ENCODE measurements around the gene PAX8.
"Not testable (repeated sequence)": the region's sequence is repeated elsewhere in the genome, so short reads cannot be mapped to it uniquely, and the experiment has no call there.

Gene PAX8

GRCh38 chr2:113278742-113279139, at the start of gene PAX8:
PAX8 (minus strand) TSS chr2:113278921; CDS start chr2:113278394, 527 bp downstream.
- Mint-ChIP-seq H3K4me3 (no peak within 1 kb of the TSS), H3K9me3 (no peaks in the 10 kb centered on the region), H3K36me3 (ENCODE audit: insufficient read depth) (peaks cover 1% of the 10 kb centered on the region), H3K4me1 (no peaks in the 10 kb centered on the region), H3K27me3 (peaks cover 58% of the 10 kb centered on the region), H3K27ac (ENCODE audit: low read depth) (no peak within 1 kb of the TSS)
- DNase-seq (ENCODE audit: low spot score in 2 of 2) (no peak), ATAC-seq (replicated peaks; ENCODE audit: extremely low read depth, poor library complexity, severe bottlenecking) (no peak)

GRCh38 chr2:113328043-113328442, 49.3 kb upstream of the PAX8 start:
- Mint-ChIP-seq H3K9me3 (no peaks in the 10 kb centered on the region), H3K27ac (ENCODE audit: low read depth) (no peak overlapping the region), H3K36me3 (ENCODE audit: insufficient read depth) (peaks cover 3% of the 10 kb centered on the region), H3K4me3 (no peak overlapping the region), H3K4me1 (peaks cover 5% of the 10 kb centered on the region), H3K27me3 (peaks cover 59% of the 10 kb centered on the region)
- ATAC-seq (replicated peaks; ENCODE audit: extremely low read depth, poor library complexity, severe bottlenecking) (no peak), DNase-seq (ENCODE audit: low spot score in 2 of 2) (no peak)

- H3K27ac Mint-ChIP-seq (ENCODE audit: low read depth); DNase-seq (ENCODE audit: low spot score in 2 of 2); ATAC-seq (replicated peaks; ENCODE audit: extremely low read depth, poor library complexity, severe bottlenecking); H3K36me3 Mint-ChIP-seq (ENCODE audit: insufficient read depth); H3K4me1 Mint-ChIP-seq; H3K9me3 Mint-ChIP-seq: not testable (repeated sequence)
- Mint-ChIP-seq H3K27me3 (peaks cover 75% of the 10 kb centered on the region), H3K4me3 (peak overlapping the region; percentile 27)
These were observed 46.5 kb upstream of the PAX8 start for GRCh38 chr2:113325161-113325731.

- DNase-seq (ENCODE audit: low spot score in 2 of 2), result no peak
- Mint-ChIP-seq H3K4me1 (peaks cover 5% of the 10 kb centered on the region), H3K9me3 (no peaks in the 10 kb centered on the region), H3K36me3 (ENCODE audit: insufficient read depth) (peaks cover 3% of the 10 kb centered on the region), H3K27me3 (peaks cover 71% of the 10 kb centered on the region), H3K4me3 (peak overlapping the region; percentile 27), H3K27ac (ENCODE audit: low read depth) (peak overlapping the region; percentile 48)
- no peak for ATAC-seq (replicated peaks; ENCODE audit: extremely low read depth, poor library complexity, severe bottlenecking)
These were observed 46.0 kb upstream of the PAX8 start for GRCh38 chr2:113324684-113325160.

- H3K4me1 Mint-ChIP-seq; H3K27ac Mint-ChIP-seq (ENCODE audit: low read depth); H3K9me3 Mint-ChIP-seq; H3K4me3 Mint-ChIP-seq; H3K36me3 Mint-ChIP-seq (ENCODE audit: insufficient read depth); ATAC-seq (replicated peaks; ENCODE audit: extremely low read depth, poor library complexity, severe bottlenecking); DNase-seq (ENCODE audit: low spot score in 2 of 2): not testable (repeated sequence)
- H3K27me3 Mint-ChIP-seq, result peaks cover 62% of the 10 kb centered on the region
These were observed 44.4 kb upstream of the PAX8 start for GRCh38 chr2:113323129-113323528.

GRCh38 chr2:113320106-113320505, 41.4 kb upstream of the PAX8 start:
- H3K4me3 Mint-ChIP-seq; H3K4me1 Mint-ChIP-seq; DNase-seq (ENCODE audit: low spot score in 2 of 2); H3K27ac Mint-ChIP-seq (ENCODE audit: low read depth); H3K9me3 Mint-ChIP-seq; H3K36me3 Mint-ChIP-seq (ENCODE audit: insufficient read depth); ATAC-seq (replicated peaks; ENCODE audit: extremely low read depth, poor library complexity, severe bottlenecking): not testable (repeated sequence)
- peaks cover 66% of the 10 kb centered on the region for H3K27me3 Mint-ChIP-seq

GRCh38 chr2:113318941-113319340, 40.2 kb upstream of the PAX8 start:
- not testable (repeated sequence) for H3K9me3 Mint-ChIP-seq; DNase-seq (ENCODE audit: low spot score in 2 of 2); H3K4me1 Mint-ChIP-seq; ATAC-seq (replicated peaks; ENCODE audit: extremely low read depth, poor library complexity, severe bottlenecking); H3K27ac Mint-ChIP-seq (ENCODE audit: low read depth); H3K4me3 Mint-ChIP-seq; H3K36me3 Mint-ChIP-seq (ENCODE audit: insufficient read depth)
- peaks cover 57% of the 10 kb centered on the region for H3K27me3 Mint-ChIP-seq

- DNase-seq (ENCODE audit: low spot score in 2 of 2), result no peak
- no peaks in the 10 kb centered on the region for H3K36me3 Mint-ChIP-seq (ENCODE audit: insufficient read depth)
- no peaks in the 10 kb centered on the region for H3K9me3 Mint-ChIP-seq
- H3K4me1 Mint-ChIP-seq, result no peaks in the 10 kb centered on the region
- H3K27ac Mint-ChIP-seq (ENCODE audit: low read depth), result no peak overlapping the region
- peaks cover 40% of the 10 kb centered on the region for H3K27me3 Mint-ChIP-seq
- H3K4me3 Mint-ChIP-seq, result no peak overlapping the region
- no peak for ATAC-seq (replicated peaks; ENCODE audit: extremely low read depth, poor library complexity, severe bottlenecking)
These were observed 37.4 kb upstream of the PAX8 start for GRCh38 chr2:113316085-113316484.

- H3K4me1 Mint-ChIP-seq; H3K9me3 Mint-ChIP-seq; H3K36me3 Mint-ChIP-seq (ENCODE audit: insufficient read depth); H3K4me3 Mint-ChIP-seq; ATAC-seq (replicated peaks; ENCODE audit: extremely low read depth, poor library complexity, severe bottlenecking); H3K27ac Mint-ChIP-seq (ENCODE audit: low read depth); DNase-seq (ENCODE audit: low spot score in 2 of 2): not testable (repeated sequence)
- H3K27me3 Mint-ChIP-seq, result peaks cover 33% of the 10 kb centered on the region
These were observed 35.9 kb upstream of the PAX8 start for GRCh38 chr2:113314663-113315062.

GRCh38 chr2:113314176-113314575, 35.5 kb upstream of the PAX8 start:
- not testable (repeated sequence) for H3K36me3 Mint-ChIP-seq (ENCODE audit: insufficient read depth); H3K4me3 Mint-ChIP-seq; DNase-seq (ENCODE audit: low spot score in 2 of 2); ATAC-seq (replicated peaks; ENCODE audit: extremely low read depth, poor library complexity, severe bottlenecking); H3K4me1 Mint-ChIP-seq; H3K27ac Mint-ChIP-seq (ENCODE audit: low read depth); H3K9me3 Mint-ChIP-seq
- peaks cover 38% of the 10 kb centered on the region for H3K27me3 Mint-ChIP-seq

- not testable (repeated sequence) for H3K27ac Mint-ChIP-seq (ENCODE audit: low read depth); H3K36me3 Mint-ChIP-seq (ENCODE audit: insufficient read depth); ATAC-seq (replicated peaks; ENCODE audit: extremely low read depth, poor library complexity, severe bottlenecking); H3K4me3 Mint-ChIP-seq; H3K4me1 Mint-ChIP-seq; H3K9me3 Mint-ChIP-seq; DNase-seq (ENCODE audit: low spot score in 2 of 2)
- peaks cover 43% of the 10 kb centered on the region for H3K27me3 Mint-ChIP-seq
These were observed 33.1 kb upstream of the PAX8 start for GRCh38 chr2:113311781-113312180.

- H3K4me1 Mint-ChIP-seq; H3K9me3 Mint-ChIP-seq; H3K4me3 Mint-ChIP-seq; H3K27ac Mint-ChIP-seq (ENCODE audit: low read depth); H3K36me3 Mint-ChIP-seq (ENCODE audit: insufficient read depth); ATAC-seq (replicated peaks; ENCODE audit: extremely low read depth, poor library complexity, severe bottlenecking); DNase-seq (ENCODE audit: low spot score in 2 of 2): not testable (repeated sequence)
- peaks cover 44% of the 10 kb centered on the region for H3K27me3 Mint-ChIP-seq
These were observed 32.5 kb upstream of the PAX8 start for GRCh38 chr2:113311191-113311590.

GRCh38 chr2:113309655-113310387, 31.1 kb upstream of the PAX8 start:
- Mint-ChIP-seq H3K4me3 (no peak overlapping the region), H3K36me3 (ENCODE audit: insufficient read depth) (peaks cover 2% of the 10 kb centered on the region), H3K27me3 (peaks cover 41% of the 10 kb centered on the region), H3K9me3 (no peaks in the 10 kb centered on the region), H3K4me1 (no peaks in the 10 kb centered on the region), H3K27ac (ENCODE audit: low read depth) (peak overlapping the region; percentile 10)
- no peak for DNase-seq (ENCODE audit: low spot score in 2 of 2)
- no peak for ATAC-seq (replicated peaks; ENCODE audit: extremely low read depth, poor library complexity, severe bottlenecking)
